ENCODE data around the gene GDPD5.

- TF ChIP-seq POLR2A (IDR thresholded peaks at IDR 0.05) (no peak), POLR2AphosphoS5 (IDR thresholded peaks at IDR 0.05; ENCODE audit: insufficient read depth in 1 of 2, low read depth in 1 of 2) (no peak), CTCF (IDR thresholded peaks at IDR 0.05) (no peak)
Measured at GRCh38 chr11:75454987-75455386, 70.8 kb downstream of the GDPD5 start.

Measured in vagina (tissue), 2 donors.